GM21619 (cell line): ENCODE measurements around the gene SUPT6H.
"Not testable (repeated sequence)": the region's sequence is repeated elsewhere in the genome, so short reads cannot be mapped to it uniquely, and the experiment has no call there.

Experiments
- ATAC-seq: cut with Tn5 transposase; IDR thresholded peaks from one replicate; pipeline ENCODE4 v1.9.1; 2021; ENCODE audit not compliant: unreplicated experiment

Gene SUPT6H

DNA sequence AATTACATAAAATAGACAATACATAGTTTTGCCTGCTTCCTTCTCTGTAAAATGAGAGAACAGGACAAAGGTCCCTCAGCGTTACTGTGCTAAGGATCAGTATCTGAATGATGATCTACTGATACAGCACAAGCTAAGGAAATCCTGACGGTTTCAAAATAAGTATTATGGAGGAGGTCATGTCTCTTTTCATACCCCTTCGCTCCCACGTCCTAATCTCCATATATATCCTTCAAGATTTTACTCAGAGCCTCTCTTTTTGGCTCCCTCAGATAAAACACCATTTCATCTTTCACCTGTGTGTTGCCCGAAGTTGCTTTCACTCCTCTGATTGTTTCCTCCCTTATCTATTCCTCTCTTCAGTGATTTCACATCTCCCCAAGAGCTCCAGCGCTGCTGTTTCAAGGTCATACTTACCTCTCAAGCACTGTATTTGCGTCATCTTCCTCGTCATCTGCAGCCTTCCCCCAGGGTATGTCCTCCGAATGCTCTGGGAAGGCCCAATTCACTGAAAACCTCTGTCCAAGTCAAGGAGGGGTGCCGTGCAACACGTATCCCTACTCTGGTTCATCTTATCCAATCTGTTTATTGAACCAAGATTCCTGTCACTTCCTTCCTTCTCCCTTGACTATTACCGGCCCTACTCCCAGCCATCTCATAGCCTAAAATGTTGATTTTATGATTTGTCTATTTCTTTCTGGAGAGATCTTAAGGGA, 15.8 kb upstream of the SUPT6H start:
- no peak for ATAC-seq

DNA sequence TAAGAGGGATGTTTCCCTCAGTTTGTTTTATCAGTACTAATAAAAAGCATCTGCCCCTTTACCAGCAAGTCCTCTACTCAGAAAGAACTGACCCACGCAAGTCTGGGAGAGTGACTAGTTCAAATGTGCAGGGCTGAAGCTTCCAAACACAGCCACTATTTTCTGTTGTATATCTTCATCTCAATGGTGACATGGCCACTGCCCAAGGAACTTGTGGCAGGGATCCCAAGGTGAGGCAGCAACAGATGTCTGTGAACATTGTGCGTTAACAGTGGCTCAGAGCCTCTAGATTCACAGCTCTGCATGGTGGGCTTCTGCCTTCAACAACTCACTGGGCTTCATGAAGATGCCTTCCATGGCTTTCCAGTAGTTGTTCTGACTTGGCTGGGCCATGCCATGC, 13.3 kb upstream of the SUPT6H start:
- ATAC-seq, result no peak

DNA sequence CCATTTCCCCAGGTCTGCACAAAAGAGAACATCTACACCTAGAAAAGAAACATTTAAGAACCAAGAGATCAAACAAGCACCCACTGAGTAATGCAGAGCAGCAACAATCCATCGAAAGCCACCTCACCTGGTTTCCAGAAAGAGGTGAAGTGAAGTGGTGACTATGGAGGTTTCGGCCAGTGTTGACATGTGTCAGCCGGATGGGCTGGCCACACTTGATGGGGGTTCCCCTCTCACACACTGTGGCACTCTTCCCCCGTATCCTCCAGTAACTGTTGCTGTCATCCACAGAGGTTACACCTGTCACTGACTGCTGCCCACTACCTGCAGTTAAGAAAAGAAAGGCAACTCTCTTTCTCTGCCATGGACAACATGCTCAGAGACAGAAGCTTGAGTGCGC, 6.8 kb upstream of the SUPT6H start:
- ATAC-seq, result no peak

DNA sequence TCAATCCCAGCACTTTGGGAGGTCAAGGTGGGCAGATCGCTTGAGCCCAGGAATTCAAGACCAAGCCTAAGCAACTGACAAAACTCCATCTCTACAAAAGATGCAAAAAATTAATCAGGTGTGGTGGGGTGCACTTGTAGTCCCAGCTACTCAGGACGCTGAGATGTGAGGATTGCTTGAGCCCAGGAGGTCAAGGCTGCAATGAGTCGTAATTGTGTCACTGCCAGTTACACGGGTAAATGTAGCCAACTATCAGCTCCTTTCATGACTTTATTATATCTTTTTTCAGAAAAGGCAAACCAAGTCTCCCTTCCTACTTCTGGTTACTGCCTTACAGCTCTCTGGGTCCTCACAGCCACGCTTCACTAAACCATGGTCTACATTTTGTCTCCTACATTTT, 4.2 kb upstream of the SUPT6H start:
- no peak for ATAC-seq

DNA sequence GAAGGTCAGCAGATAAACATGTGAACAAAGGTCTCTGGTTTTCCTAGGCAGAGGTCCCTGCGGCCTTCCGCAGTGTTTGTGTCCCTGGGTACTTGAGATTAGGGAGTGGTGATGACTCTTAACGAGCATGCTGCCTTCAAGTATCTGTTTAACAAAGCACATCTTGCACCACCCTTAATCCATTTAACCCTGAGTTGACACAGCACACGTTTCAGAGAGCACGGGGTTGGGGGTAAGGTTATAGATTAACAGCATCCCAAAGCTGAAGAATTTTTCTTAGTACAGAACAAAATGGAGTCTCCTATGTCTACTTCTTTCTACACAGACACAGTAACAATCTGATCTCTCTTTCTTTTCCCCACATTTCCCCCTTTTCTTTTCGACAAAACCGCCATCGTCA, 3.7 kb upstream of the SUPT6H start:
- ATAC-seq, result not testable (repeated sequence)

DNA sequence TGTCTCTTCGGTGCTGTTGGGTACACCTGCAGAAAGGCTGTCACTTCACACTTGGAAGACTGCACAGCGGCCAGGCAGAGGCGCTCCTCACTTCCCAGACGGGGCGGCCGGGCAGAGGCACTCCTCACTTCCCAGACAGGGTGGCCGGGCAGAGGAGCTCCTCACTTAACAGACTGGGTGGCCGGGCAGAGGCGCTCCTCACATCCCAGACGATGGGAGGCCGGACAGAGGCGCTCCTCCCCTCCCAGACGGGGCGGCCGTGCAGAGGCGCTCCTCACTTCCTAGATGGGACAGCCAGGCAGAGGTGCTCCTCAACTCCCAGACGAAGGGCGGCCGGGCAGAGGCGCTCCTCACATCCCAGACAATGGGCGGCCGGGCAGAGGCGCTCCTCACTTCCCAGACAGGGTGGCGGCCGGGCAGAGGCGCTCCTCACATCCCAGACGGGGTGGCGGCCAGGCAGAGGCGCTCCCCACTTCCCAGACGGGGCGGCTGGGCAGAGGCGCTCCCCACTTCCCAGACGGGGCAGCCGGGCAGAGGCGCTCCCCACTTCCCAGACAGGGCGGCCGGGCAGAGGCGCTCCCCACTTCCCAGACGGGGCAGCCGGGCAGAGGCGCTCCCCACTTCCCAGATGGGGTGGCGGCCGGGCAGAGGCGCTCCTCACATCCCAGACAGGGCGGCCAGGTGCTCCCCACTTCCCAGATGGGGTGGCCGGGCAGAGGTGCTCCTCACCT, 3.1 kb upstream of the SUPT6H start:
- ATAC-seq, result not testable (repeated sequence)

DNA sequence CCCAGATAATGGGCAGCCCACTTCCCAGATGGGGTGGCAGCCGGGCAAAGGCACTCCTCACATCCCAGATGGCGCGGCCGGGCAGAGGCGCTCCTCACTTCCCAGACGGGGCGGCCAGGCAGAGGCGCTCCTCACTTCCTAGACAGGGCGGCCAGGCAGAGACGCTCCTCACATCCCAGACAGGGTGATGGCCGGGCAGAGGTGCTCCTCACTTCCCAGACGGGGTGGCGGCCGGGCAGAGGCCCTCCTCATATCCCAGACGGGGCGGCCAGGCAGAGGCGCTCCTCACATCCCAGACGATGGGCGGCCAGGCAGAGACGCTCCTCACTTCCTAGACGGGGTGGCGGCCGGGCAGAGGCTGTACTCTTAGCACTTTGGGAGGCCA, 2.5 kb upstream of the SUPT6H start:
- ATAC-seq, result not testable (repeated sequence)

DNA sequence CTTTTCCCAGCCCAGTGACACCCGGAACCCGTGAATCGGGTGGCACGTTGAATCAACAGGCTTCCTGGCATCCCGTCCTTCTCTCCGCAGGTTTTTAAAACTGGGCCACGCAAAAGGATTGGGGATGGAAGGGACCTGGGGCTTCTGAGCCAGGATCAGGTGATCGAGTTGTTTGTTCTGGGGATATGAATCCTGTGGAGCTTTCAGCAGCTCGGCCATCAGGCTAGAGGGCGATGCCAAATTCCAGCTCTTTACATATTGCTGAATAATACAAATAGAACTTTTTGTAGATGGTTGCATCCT, 473 bp downstream of the SUPT6H start:
- ATAC-seq, result no peak

DNA sequence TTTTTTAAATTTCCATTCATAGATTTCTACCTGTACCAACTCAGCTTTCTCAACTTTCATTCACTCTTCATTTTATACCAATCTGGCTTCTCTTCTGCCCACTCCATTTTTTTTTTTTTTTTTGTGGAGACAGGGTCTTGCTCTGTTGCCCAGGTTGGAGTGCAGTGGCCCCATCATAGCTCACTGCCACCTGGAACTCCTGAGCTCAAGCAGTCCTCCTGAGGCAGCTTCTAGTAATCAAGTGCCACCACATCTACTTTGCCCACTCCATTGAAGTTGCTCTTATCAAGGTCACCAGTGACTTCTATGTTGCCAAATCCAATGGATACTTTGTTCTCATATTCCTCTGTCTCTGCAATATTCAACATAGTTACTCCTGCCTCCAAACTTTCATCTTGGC, 1.7 kb downstream of the SUPT6H start:
- ATAC-seq, result no peak

DNA sequence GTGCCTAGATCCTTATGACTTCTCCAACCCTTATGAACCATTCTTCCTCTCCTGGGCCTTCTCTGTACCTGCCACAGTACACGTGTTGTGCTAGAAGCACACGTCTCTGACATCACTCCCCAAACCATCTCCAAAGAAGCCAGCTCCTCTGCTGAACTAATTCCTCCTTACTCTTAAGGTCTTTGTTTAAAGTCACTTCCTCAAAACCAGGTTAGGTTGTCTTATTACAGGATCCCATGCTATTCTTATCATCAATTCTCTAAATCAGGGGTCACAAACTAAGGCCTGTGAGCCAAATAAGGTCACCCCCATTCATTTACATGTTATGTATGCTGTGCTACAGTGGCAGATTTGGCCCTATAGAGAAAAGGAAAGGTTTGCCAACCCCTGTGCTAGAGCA, 4.0 kb downstream of the SUPT6H start:
- no peak for ATAC-seq

DNA sequence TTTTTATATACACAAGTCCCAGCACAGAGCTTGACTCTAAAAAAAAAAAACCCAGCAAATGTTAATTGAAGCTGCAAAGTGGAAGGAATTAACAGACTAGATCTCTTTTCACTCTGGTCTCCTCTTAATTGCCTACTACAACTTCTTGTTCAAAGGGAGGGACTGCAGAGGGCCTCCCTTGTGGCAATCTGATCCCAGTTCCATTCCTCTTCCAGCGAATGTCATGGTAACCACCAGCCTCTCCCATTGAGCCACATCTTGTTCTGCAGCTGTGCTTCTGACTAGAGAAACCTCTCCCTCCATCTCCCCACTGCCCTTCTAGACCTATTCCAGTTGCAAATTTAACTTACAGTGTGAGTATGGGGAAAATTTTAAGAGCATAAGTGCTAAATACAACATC, 5.9 kb downstream of the SUPT6H start:
- ATAC-seq, result no peak

DNA sequence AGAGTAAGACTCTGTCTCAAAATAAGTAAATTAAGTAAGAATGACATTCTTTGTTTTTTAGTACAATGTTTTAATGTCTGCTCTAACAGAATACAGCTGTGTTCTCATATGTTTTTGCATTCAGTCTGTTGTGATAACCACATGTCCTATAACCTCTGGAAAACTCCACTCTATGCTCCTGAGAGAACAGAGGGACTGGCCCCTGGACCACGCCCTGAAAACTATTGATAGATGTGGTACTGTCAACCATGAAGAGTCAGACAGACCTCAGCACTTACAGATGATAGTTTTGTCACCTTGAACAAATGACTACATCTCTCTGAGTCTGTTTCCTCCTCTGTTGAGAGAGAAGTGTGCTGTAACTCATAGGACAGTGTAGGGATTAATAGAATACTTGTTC, 7.9 kb downstream of the SUPT6H start:
- no peak for ATAC-seq

DNA sequence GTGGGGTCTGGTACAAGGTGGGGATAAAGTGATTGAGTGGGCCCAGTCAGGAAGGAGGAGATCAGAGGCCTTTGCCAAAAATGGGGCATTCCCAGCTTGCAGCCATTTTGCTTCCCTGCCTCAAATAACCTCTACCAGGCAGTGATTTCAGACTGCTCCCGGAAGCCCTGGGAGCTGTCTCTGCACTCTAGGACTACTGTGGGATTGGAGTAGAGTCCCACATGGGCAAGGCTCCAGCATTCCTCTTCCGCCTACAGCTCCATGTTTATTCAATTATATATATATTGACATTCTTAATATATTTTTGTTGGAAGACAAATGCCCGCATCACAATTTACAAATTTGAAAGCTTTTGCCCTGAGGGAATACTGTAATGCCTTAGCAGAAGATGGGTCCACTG, 13.5 kb downstream of the SUPT6H start:
- ATAC-seq, result no peak

DNA sequence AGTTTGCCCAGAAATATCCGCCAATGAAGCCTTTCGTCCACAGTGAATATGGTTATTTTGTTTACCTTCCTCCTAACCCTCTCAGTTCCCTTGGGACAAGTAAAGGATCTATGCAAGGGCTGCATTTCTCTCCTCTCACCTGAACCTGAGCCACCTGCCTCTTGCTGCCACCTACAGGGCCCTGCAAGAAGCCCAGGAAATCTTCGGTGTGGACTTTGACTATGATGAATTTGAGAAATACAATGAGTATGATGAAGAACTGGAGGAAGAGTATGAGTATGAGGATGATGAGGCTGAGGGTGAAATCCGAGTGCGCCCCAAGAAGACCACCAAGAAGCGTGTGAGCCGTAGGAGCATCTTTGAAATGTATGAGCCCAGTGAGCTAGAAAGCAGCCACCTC, 14.0 kb downstream of the SUPT6H start:
- no peak for ATAC-seq

DNA sequence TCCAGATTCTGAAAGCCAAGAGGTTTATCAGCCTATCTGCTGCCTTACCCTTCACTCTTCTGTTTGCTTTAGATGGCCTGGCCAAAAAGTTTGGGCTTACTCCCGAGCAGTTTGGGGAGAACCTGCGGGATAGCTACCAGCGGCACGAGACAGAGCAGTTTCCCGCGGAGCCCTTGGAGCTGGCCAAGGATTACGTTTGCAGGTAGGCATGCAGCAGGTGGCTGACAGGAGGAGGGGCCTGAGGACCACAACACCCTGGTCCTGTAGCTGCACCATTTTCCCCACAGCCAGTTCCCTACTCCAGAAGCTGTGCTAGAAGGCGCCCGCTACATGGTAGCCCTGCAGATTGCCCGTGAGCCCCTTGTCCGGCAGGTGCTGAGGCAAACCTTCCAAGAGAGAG, 20.6 kb downstream of the SUPT6H start:
- ATAC-seq, result no peak

DNA sequence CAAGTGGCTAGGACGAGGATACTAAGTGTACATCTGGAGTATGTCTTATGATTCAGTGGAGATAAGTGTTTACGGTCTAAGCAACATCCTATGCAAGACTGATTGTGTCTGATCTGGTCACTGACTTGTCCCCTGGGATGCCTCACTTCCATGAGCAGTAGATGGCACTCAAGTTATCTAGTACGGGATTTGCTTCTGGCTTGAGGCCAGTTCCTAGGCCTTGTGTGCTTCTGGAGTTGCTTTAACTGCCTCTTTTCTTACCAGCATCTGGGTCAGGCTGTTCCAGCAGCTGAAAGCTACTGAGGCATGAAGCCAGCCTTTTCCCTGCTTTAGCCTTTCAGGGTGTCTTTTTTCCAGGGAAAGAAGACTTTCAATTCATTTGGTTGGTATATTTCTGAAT, 23.0 kb downstream of the SUPT6H start:
- no peak for ATAC-seq

DNA sequence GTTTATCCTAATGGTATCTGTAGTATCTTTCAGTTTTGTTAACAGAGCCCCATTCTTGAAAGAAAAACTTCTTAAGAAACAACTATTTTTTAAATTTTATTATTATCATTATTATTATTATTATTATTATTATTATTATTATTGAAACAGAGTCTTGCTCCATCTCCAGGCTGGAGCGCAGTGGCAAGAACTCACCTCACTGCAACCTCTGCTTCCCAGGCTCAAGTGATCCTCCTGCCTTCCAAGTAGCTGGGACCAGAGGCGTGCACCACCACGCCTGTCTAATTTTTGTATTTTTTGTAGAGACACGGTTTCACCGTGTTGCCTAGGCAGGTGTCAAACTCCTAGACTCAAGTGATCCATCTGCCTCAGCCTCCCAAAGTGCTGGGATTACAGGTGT, 23.4 kb downstream of the SUPT6H start:
- no peak for ATAC-seq

DNA sequence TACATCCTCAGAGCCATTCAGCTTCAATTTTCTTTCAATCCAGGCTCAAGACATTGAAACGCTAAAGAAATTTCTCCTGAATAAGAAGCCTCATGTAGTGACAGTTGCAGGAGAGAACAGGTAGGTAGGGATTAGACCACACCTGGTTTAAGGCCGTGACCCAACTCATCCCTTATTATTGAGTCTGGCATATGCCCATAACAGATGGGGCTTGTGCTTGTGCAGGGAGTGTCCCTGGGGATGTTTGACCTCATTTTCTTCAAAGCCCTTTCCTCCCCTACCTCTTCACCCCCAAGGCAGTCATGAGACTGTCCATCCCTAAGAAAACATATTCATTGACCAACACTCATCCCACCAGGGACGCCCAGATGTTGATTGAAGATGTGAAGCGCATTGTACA, 24.3 kb downstream of the SUPT6H start:
- ATAC-seq, result no peak

DNA sequence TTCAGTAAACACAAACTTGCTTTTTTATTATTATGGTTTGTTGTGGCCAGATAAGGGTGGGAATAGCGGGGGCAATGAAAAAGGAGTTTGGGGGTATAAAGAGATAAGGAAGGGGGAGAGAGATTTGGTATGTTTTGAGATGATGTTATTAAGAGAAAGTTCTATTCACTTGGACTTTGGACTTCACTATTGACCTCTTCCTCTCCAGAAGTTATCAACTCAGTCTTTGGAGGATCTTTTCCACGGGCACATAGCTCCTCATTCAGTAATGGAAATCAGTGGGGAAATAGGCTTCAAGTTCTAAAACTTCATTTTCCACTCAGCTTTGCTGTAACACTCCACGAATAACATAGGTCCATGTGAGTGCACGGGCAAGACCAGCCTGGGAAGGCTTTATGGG, 26.5 kb downstream of the SUPT6H start:
- ATAC-seq, result no peak

DNA sequence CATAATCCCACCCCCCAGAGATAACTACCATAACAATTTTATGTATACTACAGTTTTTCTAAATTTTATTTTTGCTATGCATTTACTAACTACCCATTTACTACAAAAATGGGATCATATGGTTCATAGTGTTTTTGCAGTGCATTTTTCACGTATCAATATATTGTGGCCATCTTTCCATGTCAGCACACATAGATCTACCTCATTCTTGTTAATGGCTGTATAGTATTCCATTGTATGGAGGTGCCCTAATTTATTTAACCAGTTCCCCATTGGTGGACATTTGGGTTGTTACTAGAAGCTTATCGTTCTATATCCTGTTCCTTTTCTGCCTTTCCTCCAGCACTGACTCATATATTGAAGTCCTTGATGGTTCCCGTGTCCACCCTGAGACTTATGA, 27.0 kb downstream of the SUPT6H start:
- ATAC-seq, result no peak

DNA sequence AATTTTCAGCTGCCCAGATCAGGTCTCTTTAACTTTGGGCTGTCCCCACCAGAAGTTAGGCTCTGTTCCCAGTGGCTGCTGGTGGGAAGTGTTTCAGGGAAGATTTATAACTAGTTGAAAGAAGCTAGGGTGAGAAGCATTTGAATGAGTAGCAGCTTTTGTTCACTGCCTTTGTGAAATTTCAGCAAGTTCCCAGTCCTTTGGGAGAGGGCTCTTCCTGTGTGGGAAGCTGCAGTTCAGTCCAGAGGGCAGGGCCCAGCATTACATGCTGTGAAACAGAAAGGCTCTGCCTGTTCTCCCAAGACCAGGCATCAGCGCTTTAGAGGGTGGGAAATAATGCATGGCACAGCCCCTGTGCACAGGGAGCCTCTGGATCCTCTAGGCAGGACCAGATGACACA, 31.9 kb downstream of the SUPT6H start:
- no peak for ATAC-seq

DNA sequence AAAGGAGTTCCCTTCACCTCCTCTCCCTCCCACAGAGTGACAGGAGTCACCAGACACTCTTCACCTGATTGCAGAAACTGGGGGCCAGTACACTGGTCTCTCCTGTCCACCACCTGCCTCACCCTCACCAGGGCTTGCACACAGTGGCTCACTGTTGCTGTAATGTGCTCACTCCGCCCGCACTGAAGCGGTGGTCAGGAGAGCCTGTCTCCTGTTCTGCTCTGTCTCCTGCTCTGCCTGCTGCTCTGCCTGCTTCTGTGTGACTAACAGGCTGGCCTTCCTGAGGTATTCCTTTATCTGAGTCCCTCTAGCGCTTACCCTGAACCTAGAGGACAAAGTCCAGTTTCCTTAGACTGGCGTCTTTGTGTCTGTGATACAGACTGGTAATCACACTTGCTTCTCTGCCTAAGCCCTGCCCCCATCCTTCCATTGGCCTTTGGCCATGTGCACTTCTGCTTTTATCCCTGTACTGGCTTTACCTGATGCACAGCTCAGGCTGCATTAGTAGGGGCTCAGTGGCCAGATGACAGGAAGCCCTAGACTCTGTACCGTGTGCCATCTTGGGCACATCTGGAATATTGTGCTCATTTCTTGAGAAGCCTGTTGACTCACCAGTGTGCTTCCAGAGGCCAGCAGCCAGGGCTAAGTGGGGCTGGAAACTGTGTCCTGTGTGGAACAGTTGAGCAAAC, 36.4 kb downstream of the SUPT6H start:
- no peak for ATAC-seq

DNA sequence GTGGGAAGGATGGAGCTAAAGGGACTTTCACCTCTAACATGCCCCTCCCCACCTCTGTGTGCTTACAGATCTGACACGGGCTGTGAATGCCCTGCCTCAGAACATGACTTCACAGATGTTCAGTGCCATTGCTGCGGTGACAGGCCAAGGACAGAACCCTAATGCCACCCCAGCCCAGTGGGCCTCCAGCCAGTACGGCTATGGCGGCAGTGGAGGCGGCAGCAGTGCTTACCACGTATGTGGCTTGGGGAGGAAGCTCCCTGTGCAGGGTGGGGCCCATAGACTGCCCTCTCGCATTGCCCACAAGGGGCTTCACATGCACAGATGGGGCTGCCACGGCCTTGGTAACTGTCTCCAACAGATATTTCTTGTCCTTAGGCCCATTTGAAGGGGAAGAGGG, 38.3 kb downstream of the SUPT6H start:
- no peak for ATAC-seq
